ENCODE results near the gene CKM. TPM values are rescaled to one million over a fixed set of nuclear protein-coding genes. Genes with fewer than 3 reads are reported as not detected.
"Not testable (repeated sequence)": the region's sequence is repeated elsewhere in the genome, so short reads cannot be mapped to it uniquely, and the experiment has no call there.

Gene CKM
- total RNA-seq, 1 donor = not detected

- H3K4me3 ChIP-seq (ENCODE audit: low read depth, low read length) = no peak overlapping the region
- DNase-seq (ENCODE audit: low read depth) = no peak
- TF ChIP-seq CTCF (IDR thresholded peaks at IDR 0.05; ENCODE audit: insufficient read depth, low read length) = no peak
Measured at GRCh38 chr19:45278087-45278486, 44.6 kb downstream of the CKM start.

- no peak for TF ChIP-seq CTCF (IDR thresholded peaks at IDR 0.05; ENCODE audit: insufficient read depth, low read length)
- DNase-seq (ENCODE audit: low read depth) = no peak
- H3K4me3 ChIP-seq (ENCODE audit: low read depth, low read length) = no peak overlapping the region
Measured at GRCh38 chr19:45276284-45276687, 46.4 kb downstream of the CKM start.

GRCh38 chr19:45275370-45275971, 47.2 kb downstream of the CKM start:
- H3K4me3 ChIP-seq (ENCODE audit: low read depth, low read length) = no peak overlapping the region
- TF ChIP-seq CTCF (IDR thresholded peaks at IDR 0.05; ENCODE audit: insufficient read depth, low read length) = no peak
- DNase-seq (ENCODE audit: low read depth) = no peak

GRCh38 chr19:45273521-45273855, 49.2 kb downstream of the CKM start:
- no peak for DNase-seq (ENCODE audit: low read depth)
- TF ChIP-seq CTCF (IDR thresholded peaks at IDR 0.05; ENCODE audit: insufficient read depth, low read length) = no peak

GRCh38 chr19:45271735-45272108, 51.0 kb downstream of the CKM start:
- no peak for DNase-seq (ENCODE audit: low read depth)
- TF ChIP-seq CTCF (IDR thresholded peaks at IDR 0.05; ENCODE audit: insufficient read depth, low read length) = no peak
- no peak overlapping the region for H3K4me3 ChIP-seq (ENCODE audit: low read depth, low read length)

More at GRCh38 chr19:45273521-45273855, 49.2 kb downstream of the CKM start:
- no peak overlapping the region for H3K4me3 ChIP-seq (ENCODE audit: low read depth, low read length)

GRCh38 chr19:45271098-45271734, 51.5 kb downstream of the CKM start:
- no peak for DNase-seq (ENCODE audit: low read depth)

GRCh38 chr19:45269939-45270338, 52.7 kb downstream of the CKM start:
- not testable (repeated sequence) for DNase-seq (ENCODE audit: low read depth); H3K4me3 ChIP-seq (ENCODE audit: low read depth, low read length)

More at GRCh38 chr19:45271098-45271734, 51.5 kb downstream of the CKM start:
- TF ChIP-seq CTCF (IDR thresholded peaks at IDR 0.05; ENCODE audit: insufficient read depth, low read length) = no peak
- no peak overlapping the region for H3K4me3 ChIP-seq (ENCODE audit: low read depth, low read length)

Measured in fibroblast of the aortic adventitia (primary cell).